EL (cell line): ENCODE results near the gene IFNLR1.

Experiments
- DNase-seq: peaks from one replicate; pipeline ENCODE4 v3.0.0-alpha.2; 2016

Gene IFNLR1

GRCh38 chr1:24147194-24147593, 39.9 kb downstream of the IFNLR1 start:
- no peak for DNase-seq

- DNase-seq: peak; percentile 27
Observed at GRCh38 chr1:24142546-24143534, 44.2 kb downstream of the IFNLR1 start, which contains the start of gene IL22RA1. Gene IL22RA1, minus strand, starts transcription at chr1:24143140. Its CDS starts 58 bp downstream, at chr1:24143082.

GRCh38 chr1:24141311-24141997, 45.6 kb downstream of the IFNLR1 start:
- DNase-seq: no peak

DNA sequence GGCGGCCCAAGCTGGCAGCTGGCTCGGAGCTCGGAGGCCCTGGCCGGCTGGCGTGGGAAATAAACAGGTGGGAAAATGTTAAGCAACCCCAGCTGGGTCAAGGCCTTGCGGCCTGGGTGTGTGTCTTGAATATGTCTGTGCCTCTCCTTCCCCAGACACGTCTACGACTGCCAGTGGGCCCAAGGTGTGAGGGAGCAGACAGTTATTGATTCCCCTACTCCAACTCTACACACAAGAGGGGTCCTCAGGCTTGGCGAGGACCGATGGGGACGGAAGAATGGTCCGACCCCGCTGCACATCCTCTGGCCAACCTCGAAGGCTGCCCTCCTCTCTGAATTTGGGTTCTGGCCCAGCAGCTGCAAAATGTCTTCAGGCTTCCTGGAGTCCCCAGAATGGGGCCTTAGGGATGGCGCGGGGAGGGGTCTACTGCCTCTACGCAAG, 46.3 kb downstream of the IFNLR1 start:
- no peak for DNase-seq

GRCh38 chr1:24139841-24140425, 47.2 kb downstream of the IFNLR1 start:
- no peak for DNase-seq

GRCh38 chr1:24139222-24139489, 47.9 kb downstream of the IFNLR1 start:
- DNase-seq: no peak

- DNase-seq: no peak
Observed at GRCh38 chr1:24138476-24139221, 48.4 kb downstream of the IFNLR1 start.

- no peak for DNase-seq
Observed at GRCh38 chr1:24136956-24137539, 50.0 kb downstream of the IFNLR1 start.

DNA sequence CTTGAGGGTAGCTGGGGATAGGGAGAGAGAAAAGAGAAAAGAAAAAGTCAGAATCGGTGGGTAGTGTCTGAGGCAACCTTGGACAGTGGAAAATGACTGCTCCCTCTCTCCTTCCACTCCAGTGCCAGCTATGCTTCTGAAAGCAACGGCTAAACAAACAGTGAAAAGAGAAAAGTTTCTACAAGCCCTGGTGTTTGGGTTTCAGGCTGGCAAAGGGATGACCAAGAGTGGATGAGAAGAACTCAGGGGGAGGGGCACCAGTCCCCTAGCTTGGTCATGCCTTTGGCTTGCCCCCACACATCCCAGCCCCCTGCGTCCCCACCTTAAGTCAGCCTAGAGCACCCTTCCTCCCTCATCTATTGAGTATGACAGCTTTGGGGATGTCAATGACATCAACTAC, 52.7 kb downstream of the IFNLR1 start:
- no peak for DNase-seq

DNA sequence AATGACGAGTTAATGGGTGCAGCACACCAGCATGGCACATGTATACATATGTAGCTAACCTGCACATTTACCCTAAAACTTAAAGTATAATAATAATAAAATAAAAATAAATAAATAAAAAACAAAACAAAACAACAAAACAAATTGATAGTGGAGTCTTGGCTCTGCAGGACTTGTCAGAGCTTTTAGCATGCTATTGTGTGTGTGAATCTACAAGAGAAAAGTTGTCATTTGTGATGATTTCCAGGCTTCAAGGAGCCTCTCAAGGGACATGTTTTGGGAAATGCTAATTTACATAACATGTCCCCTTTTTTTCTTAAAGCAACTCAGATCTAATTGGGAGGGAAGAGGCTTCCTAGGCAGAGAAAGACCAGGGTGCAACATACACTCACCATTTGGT, 53.3 kb downstream of the IFNLR1 start:
- no peak for DNase-seq

DNA sequence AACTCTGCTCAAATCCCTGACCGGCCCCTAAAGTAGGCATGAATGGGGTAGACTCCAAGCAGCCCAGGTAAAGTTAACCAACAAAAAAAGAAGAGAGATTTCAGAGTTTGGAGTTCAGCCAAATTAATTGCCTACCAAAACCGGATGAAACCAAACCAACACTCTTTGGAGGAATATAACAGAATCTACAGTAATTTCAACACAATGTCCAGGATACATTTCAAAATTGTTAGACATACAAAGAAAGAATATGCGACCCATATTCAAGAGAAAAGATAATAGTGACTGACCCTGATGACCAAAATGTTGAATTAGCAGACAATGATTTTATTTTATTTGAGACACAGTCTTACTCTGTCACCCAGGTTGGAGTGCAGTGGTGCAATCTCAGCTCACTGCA, 56.7 kb downstream of the IFNLR1 start:
- no peak for DNase-seq

GRCh38 chr1:24127801-24128363, 59.2 kb downstream of the IFNLR1 start:
- DNase-seq: no peak

DNA sequence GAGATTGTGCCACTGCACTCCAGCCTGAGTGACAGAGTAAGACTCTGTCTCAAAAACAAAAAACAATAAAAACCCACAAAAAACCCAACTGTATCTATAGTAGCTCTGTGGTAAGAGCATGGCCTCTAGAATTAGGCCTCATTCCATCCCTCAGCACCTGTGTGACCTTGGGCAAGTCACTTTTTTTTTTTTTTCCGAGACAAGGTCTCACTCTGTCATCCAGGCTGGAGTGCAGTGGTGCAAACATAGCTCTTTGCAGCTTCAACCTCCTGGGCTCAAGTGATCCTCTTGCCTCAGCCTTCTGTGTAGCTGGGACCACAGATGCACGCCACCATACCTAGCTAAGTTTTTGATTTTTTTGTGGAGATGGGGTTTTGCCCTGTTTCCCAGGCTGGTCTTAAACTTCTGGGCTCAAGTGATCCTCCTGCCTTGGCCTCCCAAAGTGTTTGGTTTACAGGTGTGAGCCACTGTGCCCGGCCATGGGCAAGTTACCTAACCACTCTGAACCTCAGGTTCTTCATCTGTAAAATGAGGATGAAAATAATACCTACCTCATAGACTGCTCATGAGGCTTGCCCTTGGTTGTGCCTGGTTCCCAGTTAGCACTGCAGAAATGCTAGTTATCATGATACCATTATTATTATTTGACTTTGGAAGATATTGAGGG, 59.8 kb downstream of the IFNLR1 start:
- DNase-seq: no peak

DNA sequence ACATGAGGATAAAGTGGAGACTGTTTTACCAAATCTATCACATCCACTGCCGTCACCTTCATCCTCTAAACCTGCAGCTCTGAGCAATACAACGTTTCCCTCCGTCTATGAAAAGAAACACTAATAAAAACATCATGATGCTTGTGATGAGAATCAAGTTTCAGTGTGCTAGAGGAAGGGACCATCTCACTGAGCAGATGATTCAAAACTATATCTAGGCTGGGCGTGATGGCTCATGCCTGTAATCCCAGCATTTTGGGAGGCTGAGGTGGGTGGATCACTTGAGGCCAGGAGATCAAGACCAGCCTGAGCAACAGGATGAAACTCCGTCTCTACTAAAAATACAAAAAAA, 60.4 kb downstream of the IFNLR1 start:
- no peak for DNase-seq

GRCh38 chr1:24126018-24126671, 60.9 kb downstream of the IFNLR1 start:
- DNase-seq: peak; percentile 31

DNA sequence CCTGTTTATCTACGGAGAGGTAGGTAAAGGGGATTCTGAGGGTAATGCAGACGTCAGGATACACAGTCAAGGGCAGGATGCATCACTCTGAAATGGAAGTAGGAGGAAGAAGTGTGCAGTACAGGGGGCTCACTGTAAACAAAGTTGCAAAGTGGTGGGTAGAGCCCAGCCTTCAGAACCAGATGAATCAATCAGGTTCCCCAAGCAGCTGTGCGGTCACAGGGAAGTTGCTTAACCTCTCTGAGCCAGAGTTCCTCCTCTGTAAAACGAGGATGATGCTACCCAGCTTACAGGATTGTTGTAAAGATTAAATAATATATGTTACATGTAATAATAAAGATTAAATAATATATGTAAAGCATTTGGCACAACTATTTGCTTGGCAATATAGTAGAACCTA, 61.6 kb downstream of the IFNLR1 start:
- DNase-seq: no peak

GRCh38 chr1:24124980-24125379, 62.1 kb downstream of the IFNLR1 start:
- DNase-seq: no peak

GRCh38 chr1:24123611-24124010, 63.5 kb downstream of the IFNLR1 start:
- no peak for DNase-seq

DNA sequence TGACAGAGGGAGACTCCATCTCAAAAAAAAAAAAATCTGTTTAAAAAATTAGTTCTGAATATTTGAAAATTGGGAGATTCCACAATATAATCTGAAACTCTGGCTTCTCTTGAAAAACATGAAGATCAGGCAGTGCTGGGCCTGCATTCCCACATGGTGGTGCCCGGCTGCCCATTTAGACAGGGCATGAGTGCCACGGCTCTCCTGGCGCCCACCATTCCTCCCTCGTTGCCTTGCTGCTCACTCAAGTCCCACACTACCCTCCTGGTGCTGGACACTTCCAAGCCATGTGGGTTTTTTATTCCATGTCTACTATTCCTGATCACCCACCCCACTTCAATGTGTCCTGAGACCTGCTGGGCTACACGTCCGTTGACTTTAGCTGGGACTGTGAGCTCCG, 64.3 kb downstream of the IFNLR1 start:
- DNase-seq: no peak

DNA sequence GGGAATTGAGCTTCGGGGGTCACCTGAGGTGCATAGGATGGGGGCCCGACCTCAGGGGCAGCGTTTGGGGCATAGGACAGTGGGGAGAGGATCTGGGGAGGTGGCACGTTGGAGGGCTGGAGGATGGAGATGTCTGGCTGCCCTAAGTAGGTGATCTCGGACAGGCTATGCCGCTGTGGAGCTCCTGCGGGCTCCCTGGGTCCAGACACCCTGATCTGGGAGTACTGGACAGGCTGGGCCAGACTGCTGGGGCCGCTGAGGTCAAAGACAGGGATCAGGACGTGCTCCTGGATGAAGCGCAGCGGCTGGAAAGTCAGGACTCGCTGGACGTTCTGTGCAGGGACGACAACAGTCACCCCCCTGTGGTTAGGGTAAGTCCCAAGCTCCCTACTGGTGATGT, 65.7 kb downstream of the IFNLR1 start:
- no peak for DNase-seq

DNA sequence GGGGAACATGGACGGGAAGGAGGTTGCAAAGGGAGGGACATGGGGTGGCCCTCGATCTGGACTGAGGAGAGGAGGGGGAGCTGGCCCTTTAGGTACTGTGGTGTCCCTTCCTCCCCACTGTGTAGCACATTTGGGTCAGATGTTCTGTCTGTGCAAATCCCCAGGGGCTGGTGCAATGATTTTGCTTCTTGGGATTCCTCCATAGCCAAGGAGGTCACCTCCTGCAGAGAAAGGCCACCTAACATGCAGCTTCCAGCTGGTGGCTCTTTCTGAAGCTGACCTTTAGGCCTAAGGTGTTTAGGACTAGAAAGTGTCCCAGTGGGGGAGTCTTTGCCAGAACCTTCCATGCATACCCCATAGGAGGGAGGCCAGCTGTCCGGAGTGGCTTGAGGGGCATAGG, 66.1 kb downstream of the IFNLR1 start:
- no peak for DNase-seq
